ENCODE measurements around the gene AP1S2. TPM values are rescaled to one million over a fixed set of nuclear protein-coding genes. Genes with fewer than 3 reads are reported as not detected.

Gene AP1S2
- total RNA-seq, 1 donor from 2014 or later = 42.3 TPM

GRCh38 chrX:15849555-15849954 lies 5.1 kb downstream of the AP1S2 start:
- CTCF ChIA-PET = interaction anchor here (1.0 to 2.0 kb wide), 4 partner anchors 122 to 363 kb away, joined by 3 to 8 read pairs (median 4); no protein-coding TSS in a partner anchor
- no peak for DNase-seq
- Mint-ChIP-seq H3K4me1 (peaks cover 40% of the 10 kb centered on the region), H3K4me3 (no peak overlapping the region), H3K9me3 (no peaks in the 10 kb centered on the region), H3K36me3 (ENCODE audit: low read depth) (peaks cover 46% of the 10 kb centered on the region), H3K27me3 (no peaks in the 10 kb centered on the region), H3K27ac (peak overlapping the region; percentile 32)
- intact Hi-C loops (cut with micrococcal nuclease) = loop anchor here (1.0 kb wide), 1 partner anchor 596 kb away; no protein-coding TSS in a partner anchor
- TF ChIP-seq, protein P1, sequence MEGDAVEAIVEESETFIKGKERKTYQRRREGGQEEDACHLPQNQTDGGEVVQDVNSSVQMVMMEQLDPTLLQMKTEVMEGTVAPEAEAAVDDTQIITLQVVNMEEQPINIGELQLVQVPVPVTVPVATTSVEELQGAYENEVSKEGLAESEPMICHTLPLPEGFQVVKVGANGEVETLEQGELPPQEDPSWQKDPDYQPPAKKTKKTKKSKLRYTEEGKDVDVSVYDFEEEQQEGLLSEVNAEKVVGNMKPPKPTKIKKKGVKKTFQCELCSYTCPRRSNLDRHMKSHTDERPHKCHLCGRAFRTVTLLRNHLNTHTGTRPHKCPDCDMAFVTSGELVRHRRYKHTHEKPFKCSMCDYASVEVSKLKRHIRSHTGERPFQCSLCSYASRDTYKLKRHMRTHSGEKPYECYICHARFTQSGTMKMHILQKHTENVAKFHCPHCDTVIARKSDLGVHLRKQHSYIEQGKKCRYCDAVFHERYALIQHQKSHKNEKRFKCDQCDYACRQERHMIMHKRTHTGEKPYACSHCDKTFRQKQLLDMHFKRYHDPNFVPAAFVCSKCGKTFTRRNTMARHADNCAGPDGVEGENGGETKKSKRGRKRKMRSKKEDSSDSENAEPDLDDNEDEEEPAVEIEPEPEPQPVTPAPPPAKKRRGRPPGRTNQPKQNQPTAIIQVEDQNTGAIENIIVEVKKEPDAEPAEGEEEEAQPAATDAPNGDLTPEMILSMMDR (IDR thresholded peaks at IDR 0.05) = no peak
- ATAC-seq (ENCODE audit: low read depth) = no peak
- POLR2A ChIA-PET = interaction anchor here (1.6 kb wide), 1 partner anchor 53 kb away, joined by 5 read pairs; no protein-coding TSS in a partner anchor

DNA sequence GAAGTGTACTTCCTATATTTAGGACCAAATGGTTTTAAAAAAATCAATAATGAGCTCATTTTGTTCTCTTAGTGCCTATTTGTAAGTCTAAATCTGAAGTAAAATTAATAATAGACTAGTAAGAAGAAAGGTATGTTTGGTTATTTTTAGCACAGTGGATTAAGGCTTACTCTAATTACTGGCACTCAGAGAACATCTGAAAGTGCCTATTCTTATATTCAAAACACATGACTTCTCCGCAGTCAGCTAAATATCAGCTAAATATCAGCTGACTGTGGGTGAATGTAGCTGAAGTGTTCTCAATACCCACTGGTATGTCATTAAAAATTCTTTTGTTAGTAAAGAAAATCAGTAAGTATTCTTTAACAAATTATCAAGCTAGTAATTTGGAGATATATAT lies 6.0 kb downstream of the AP1S2 start:
- ATAC-seq (ENCODE audit: low read depth) (no peak), DNase-seq (no peak)
- ChIA-PET POLR2A (interaction anchor here (1.2 to 1.6 kb wide), 2 partner anchors 15 to 54 kb away, joined by 4 to 5 read pairs; no protein-coding TSS in a partner anchor), CTCF (interaction anchor here (1.0 to 2.0 kb wide), 4 partner anchors 123 to 364 kb away, joined by 3 to 8 read pairs (median 4); no protein-coding TSS in a partner anchor)
- no peaks in the 10 kb centered on the region for H3K27me3 Mint-ChIP-seq
- no peak overlapping the region for H3K27ac Mint-ChIP-seq
- TF ChIP-seq, protein P1 (IDR thresholded peaks at IDR 0.05) = no peak
- peaks cover 40% of the 10 kb centered on the region for H3K4me1 Mint-ChIP-seq
- peaks cover 54% of the 10 kb centered on the region for H3K36me3 Mint-ChIP-seq (ENCODE audit: low read depth)
- H3K9me3 Mint-ChIP-seq = no peaks in the 10 kb centered on the region
- intact Hi-C loops (cut with micrococcal nuclease) = no loop called here
- no peak overlapping the region for H3K4me3 Mint-ChIP-seq

DNA sequence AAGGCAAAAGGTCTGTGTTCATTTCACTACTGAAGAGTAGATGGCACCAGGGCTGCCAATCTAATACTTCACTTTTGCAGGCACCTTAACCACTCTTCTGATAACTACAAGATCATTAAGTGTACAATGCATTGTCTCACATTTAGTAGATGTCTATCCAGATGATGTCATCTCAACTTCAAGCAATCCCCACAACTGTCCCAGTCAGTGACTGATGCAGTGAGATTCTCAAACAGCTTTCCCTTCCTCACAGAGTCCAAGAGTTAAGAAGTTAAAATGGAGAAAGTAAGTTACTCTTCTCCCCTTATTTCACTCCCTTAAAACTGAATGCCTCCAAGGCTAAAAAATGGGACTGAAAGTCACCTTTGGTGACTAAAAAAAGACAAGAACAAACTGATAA lies 10.7 kb downstream of the AP1S2 start:
- CTCF ChIA-PET = no interaction called here
- Mint-ChIP-seq H3K27me3 (no peaks in the 10 kb centered on the region), H3K4me1 (peaks cover 12% of the 10 kb centered on the region), H3K36me3 (ENCODE audit: low read depth) (peaks cover 51% of the 10 kb centered on the region), H3K9me3 (no peaks in the 10 kb centered on the region), H3K4me3 (no peak overlapping the region), H3K27ac (no peak overlapping the region)
- intact Hi-C loops (cut with micrococcal nuclease) = no loop called here
- DNase-seq = no peak
- no peak for ATAC-seq (ENCODE audit: low read depth)
- POLR2A ChIA-PET = no interaction called here
- TF ChIP-seq, protein P1 (IDR thresholded peaks at IDR 0.05) = no peak

DNA sequence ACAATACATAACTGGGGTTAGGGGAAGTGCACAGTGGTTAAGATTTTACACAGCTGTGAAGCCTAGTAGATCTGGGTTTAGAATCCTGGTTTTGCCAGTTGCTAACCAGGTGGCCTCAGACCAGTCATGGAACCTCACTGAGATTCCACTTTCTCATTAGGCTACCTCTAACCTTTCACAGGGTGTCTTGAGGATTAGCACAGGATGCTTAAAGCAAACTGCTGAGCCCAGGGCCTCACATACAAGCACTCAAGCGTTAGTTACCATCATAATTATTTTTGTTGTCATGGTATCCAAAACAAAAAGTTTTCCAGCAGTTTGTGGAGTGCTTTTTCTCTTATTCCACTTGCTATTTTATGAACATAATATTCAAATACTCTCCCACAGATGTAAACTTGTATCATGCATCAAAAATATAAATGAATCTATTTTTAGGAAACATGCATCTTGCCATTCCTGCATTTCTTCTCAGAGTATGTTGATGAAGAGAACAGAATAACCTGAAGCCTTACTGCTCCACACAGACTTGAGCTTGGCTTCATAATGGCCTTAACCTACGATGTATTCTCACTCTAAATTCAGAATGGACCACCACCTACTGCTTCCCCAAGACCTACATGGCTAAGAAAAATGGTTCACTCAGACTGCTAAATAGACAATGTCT lies 12.6 kb downstream of the AP1S2 start:
- POLR2A ChIA-PET = no interaction called here
- CTCF ChIA-PET = no interaction called here
- H3K36me3 Mint-ChIP-seq (ENCODE audit: low read depth) = peaks cover 51% of the 10 kb centered on the region
- no peak overlapping the region for H3K27ac Mint-ChIP-seq
- DNase-seq (no peak), ATAC-seq (ENCODE audit: low read depth) (no peak)
- no peaks in the 10 kb centered on the region for H3K27me3 Mint-ChIP-seq
- H3K9me3 Mint-ChIP-seq = no peaks in the 10 kb centered on the region
- peaks cover 2% of the 10 kb centered on the region for H3K4me1 Mint-ChIP-seq
- intact Hi-C loops (cut with micrococcal nuclease) = no loop called here
- TF ChIP-seq, protein P1 (IDR thresholded peaks at IDR 0.05) = no peak
- no peak overlapping the region for H3K4me3 Mint-ChIP-seq

DNA sequence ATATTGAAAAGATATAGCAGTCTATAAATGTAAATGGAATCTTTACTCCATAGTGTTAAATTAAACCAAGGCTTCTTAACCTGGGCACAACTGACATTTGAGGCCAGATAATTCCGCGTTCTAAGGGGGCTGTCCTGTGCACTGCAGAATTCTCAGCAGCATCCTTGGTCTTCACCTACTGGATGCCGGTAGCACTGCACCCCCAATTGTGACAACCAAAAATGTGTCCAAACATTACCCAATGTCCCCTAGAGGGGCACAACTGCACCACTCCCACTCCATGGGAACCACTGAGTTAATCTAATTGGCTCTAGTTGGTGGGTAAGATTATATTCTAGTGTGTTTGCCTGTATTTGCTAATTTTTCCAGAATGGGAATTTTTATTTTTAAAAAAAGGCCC lies 16.6 kb downstream of the AP1S2 start:
- TF ChIP-seq, protein P1 (IDR thresholded peaks at IDR 0.05) = no peak
- Mint-ChIP-seq H3K4me3 (no peak overlapping the region), H3K4me1 (peaks cover 9% of the 10 kb centered on the region), H3K9me3 (no peaks in the 10 kb centered on the region), H3K27me3 (no peaks in the 10 kb centered on the region), H3K36me3 (ENCODE audit: low read depth) (peaks cover 23% of the 10 kb centered on the region), H3K27ac (no peak overlapping the region)
- intact Hi-C loops (cut with micrococcal nuclease) = no loop called here
- POLR2A ChIA-PET = no interaction called here
- DNase-seq (no peak), ATAC-seq (ENCODE audit: low read depth) (peak; percentile 67)
- CTCF ChIA-PET = no interaction called here

Data from activated B cell treated with CpG ODN at 0.5 μM for 24 hours (primary cell).